Breast epithelium (tissue), 3 donors: ENCODE results near the gene CRYBG1.

Source experiments
- CTCF ChIP-seq, 3 donors: fragments of 450-650 bp; IDR thresholded peaks; one replicate each; pipeline ENCODE4 v1.5.1; 2016 to 2017; ENCODE audit warnings: antibody characterized with exemption in 3 of 3, mild to moderate bottlenecking in 3 of 3, moderate library complexity in 3 of 3
- POLR2A ChIP-seq: fragments of 450-650 bp; IDR thresholded peaks from one replicate; pipeline ENCODE4 v1.6.1; 2016; ENCODE audit warnings: antibody characterized with exemption, mild to moderate bottlenecking, moderate library complexity
- POLR2AphosphoS5 ChIP-seq, 3 donors: sonication (generic); formaldehyde crosslinking; IDR thresholded peaks; one replicate each; pipeline ENCODE4 v1.6.1; 2017; ENCODE audit warnings: antibody characterized with exemption in 3 of 3

- TF ChIP-seq CTCF (IDR thresholded peaks at IDR 0.05) (no peak), POLR2A (no peak), POLR2AphosphoS5 (IDR thresholded peaks at IDR 0.05) (no peak)
These were observed 59.5 kb downstream of the CRYBG1 start for GRCh38 chr6:106419900-106420613.
